Glomerular visceral epithelial cell (primary cell): ENCODE results near the gene DNAJC1.
"Not testable (repeated sequence)": the region's sequence is repeated elsewhere in the genome, so short reads cannot be mapped to it uniquely, and the experiment has no call there.

Experiments used
- DNase-seq: peaks from one replicate; pipeline ENCODE4 v3.0.0-alpha.2; 2016; ENCODE audit errors: extremely low spot score

DNAJC1 gene

DNA sequence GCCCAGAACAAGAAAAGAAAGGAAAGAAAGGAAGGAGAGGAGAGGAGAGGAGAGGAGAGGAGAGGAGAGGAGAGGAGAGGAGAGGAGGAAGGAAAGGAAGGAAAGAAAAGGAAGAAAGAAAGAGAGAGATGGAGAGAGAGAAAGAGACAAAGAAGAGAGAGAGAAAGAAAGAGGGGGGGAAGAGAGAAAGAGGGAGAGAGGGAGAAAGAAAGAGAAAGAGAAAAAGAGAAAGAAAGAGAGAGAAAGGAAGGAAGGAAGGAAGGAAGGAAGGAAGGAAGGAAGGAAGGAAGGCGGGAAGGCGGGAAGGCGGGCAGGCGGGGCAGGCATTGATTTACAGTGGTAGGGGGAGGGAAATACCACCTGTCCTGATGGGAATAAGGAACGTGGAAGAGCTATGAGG is 92.7 kb downstream of the DNAJC1 start:
- DNase-seq, result no peak

GRCh38 chr10:21907436-21907835 is 96.1 kb downstream of the DNAJC1 start:
- no peak for DNase-seq

- no peak for DNase-seq
Observed at GRCh38 chr10:21904930-21905329, 98.6 kb downstream of the DNAJC1 start.

DNA sequence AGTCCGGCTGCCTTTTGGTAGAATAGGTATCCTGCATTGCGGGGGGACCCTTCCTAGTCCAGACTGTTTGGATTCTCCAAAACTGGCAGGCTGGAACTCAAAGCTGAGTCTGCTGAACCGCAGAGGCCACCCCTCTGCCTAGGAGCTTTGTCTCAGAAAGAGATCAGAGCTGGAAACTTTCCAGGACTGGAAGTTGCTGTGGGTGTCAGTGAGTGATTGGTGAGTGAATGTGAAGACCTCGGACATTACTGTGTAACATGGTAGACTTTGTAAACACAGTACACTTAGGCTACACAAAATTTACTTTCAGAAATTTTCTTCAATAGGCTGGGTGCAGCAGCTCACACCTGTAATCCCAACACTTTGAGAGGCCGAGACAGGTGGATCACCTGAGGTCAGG is 103.8 kb downstream of the DNAJC1 start:
- DNase-seq, result no peak

GRCh38 chr10:21895932-21896331 is 107.6 kb downstream of the DNAJC1 start:
- DNase-seq, result no peak

GRCh38 chr10:21894648-21895342 is 108.7 kb downstream of the DNAJC1 start:
- DNase-seq, result no peak

GRCh38 chr10:21891439-21891838 is 112.1 kb downstream of the DNAJC1 start:
- DNase-seq, result no peak

DNA sequence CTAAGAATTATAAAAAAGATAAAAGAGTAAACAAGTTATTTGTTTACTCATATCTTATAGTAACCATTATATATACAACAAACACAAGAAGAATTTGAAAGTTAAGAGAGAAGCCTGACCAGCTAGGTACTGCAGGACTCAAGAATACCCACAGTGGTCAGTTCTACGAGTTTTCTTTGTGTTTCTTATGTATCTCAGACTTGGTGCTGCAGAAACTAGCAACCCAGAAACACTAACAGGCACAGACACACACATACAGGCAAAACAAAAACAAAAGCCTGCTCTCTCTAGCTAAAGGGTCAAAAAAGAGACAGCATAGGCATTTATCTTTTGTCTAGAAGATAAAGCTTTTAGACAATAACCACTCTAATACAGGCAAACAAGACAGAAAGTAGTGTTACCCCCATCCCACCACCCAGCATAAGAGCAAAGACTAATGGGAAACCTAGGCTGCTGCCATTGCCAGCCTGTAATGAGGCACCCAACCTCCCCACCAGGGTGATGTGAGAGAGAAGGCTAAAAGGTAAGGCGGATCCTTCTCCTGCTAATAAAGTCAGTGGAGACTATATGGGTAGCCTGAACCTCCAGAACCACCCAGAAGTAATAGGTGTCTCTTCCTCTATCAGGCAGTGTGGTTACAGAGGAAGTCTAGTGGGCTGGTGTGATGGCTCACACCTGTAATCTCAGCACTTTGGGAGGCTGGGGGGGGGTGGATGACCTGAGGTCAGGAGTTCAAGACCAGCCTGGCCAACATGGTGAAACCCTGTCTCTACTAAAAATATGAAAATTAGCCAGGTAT is 113.9 kb downstream of the DNAJC1 start:
- no peak for DNase-seq

DNA sequence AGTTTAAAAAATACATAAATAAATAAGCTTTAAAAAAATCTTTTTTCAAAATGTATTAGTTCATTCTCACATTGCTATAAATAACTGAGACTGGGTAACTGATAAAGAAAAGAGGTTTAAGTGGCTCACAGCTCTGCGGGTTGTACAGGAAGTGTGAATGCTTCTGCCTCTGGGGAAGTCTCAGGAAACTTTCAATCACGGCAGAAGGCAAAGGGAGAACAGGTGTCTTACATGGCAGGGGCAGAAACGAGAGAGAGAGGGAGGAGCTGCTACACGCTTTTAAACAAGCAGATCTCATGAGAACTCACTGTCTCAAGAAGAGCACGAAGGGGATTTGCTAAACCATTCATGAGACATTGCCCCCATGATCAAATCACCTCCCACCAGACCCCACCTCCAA is 114.6 kb downstream of the DNAJC1 start:
- no peak for DNase-seq

GRCh38 chr10:21885940-21886339 is 117.6 kb downstream of the DNAJC1 start:
- DNase-seq, result no peak

- DNase-seq, result no peak
Observed at GRCh38 chr10:21873198-21873597, 130.3 kb downstream of the DNAJC1 start.

DNA sequence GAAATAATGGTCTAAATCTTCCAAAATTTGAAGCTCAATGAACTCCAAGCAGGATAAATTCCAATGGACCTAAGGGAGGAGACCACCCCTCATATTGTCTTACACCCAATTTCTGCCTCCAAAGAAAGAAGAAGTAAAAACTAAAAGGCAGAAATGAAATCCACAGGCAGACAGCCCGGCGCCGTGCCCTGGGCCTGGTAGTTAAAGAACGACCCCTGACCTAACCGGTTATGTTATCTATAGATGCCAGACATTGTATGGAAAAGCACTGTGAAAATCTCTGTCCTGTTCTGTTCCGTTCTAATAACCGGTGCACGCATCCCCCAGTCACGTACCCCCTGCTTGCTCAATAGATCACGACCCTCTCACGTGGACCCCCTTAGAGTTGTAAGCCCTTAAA is 130.8 kb downstream of the DNAJC1 start:
- DNase-seq, result not testable (repeated sequence)

DNA sequence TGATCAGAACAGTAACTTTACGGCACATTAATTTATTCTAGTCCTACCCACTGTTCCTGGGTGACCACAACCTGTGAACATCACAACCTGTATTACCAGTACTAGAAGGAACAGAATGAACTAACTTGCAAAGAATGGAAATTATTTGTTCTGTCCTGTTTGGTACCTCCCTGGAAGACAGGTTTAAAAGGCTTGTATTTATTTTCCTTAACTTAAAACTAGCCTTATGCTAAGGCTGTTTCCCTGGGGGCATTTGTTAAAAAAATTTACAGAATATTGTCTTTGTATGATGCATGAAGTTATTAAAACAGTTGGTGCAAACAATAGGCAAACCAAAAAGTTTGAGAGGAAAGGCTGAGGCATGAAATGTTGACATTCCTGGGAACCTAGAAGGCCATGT is 132.7 kb downstream of the DNAJC1 start:
- DNase-seq, result no peak

GRCh38 chr10:21869087-21869486 is 134.4 kb downstream of the DNAJC1 start:
- not testable (repeated sequence) for DNase-seq

DNA sequence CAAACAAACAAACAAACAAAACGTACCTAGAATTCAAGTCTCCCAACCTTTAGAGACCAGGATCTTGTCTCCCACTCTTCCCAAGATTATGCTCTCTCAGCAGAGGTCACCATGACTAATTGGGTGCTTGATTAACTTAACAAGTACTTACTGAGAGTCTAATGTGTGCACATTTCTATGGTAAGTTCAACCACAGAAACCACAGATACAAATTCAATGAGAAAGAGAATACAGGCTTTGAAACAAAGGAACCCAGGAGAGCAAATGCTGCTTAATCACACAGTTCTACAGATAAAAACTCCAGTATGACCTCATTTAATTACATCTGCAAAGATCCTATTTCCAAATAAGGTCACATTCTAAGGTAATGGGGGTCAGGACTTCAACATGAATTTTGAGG is 142.8 kb downstream of the DNAJC1 start:
- DNase-seq, result peak; percentile 38

DNA sequence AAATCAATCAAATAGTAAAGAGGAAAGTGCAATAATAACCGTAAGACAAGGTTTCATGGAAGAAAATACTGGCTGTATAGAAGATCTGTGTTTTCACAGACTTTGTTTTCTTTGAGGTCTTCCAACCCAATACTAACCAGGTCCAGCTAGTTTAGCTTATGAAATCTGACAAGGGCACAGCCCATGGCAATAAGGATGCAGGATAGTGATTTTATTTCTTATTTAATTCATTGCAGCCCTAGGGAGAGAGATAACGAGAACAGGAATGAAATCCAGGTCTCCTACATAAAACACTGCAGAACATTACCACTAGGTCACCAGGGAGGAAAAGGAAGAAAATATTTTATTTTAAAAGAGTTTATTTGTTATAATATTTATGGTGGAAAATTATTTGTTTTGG is 145.1 kb downstream of the DNAJC1 start:
- DNase-seq, result no peak

- DNase-seq, result no peak
Observed at GRCh38 chr10:21849607-21850006, 153.9 kb downstream of the DNAJC1 start.

GRCh38 chr10:21843645-21844044 is 159.9 kb downstream of the DNAJC1 start:
- no peak for DNase-seq

DNA sequence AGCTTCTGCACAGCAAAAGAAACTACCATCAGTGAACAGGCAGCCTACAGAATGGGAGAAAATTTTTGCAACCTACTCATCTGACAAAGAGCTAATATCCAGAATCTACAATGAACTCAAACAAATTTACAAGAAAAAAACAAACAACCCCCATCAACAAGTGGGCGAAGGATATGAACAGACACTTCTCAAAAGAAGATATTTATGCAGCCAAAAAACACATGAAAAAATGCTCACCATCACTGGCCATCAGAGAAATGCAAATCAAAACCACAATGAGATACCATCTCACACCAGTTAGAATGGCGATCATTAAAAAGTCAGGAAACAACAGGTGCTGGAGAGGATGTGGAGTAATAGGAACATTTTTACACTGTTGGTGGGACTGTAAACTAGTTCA is 162.3 kb downstream of the DNAJC1 start:
- not testable (repeated sequence) for DNase-seq

DNA sequence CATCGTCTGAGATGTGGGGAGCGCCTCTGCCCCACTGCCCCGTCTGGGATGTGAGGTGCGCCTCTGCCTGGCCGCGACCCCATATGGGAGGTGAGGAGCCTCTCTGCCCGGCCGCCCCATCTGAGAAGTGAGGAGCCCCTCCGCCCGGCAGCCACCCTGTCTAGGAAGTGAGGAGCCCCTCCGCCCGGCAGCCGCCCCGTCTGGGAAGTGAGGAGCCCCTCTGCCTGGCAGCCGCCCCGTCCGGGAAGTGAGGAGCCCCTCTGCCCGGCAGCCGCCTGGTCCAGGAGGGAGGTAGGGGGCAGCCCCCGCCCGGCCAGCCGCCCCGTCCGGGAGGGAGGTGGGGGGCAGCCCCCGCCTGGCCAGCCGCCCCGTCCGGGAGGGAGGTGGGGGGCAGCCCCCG is 166.0 kb downstream of the DNAJC1 start:
- not testable (repeated sequence) for DNase-seq

GRCh38 chr10:21834574-21834973 is 169.0 kb downstream of the DNAJC1 start:
- DNase-seq, result not testable (repeated sequence)

DNA sequence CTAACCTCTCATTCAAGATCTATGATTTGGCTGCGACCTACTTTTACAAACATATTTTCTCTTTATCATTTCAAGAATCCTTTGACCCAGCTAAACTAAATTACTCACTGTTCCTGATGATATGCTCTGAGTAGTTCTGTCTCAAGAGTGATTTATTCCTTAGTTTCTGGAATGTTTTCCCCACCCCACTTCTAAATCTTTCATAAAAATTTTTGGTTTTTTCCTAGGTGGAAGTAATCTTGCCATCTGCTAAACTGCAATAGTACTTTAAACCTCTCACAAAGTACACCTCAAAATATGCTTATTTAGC is 170.8 kb downstream of the DNAJC1 start:
- no peak for DNase-seq

GRCh38 chr10:21831986-21832820 is 171.3 kb downstream of the DNAJC1 start:
- no peak for DNase-seq
